Fibroblast of skin of right biceps (primary cell): ENCODE data around the gene MTA2.

Experiments used
- DNase-seq: peaks from one replicate; pipeline ENCODE4 v3.0.0-alpha.2; 2013

Gene MTA2

GRCh38 chr11:62545437-62546243, 56.0 kb downstream of the MTA2 start:
- DNase-seq: peak; percentile 99

GRCh38 chr11:62544581-62545436, 56.9 kb downstream of the MTA2 start:
- DNase-seq: peak; percentile 28

DNA sequence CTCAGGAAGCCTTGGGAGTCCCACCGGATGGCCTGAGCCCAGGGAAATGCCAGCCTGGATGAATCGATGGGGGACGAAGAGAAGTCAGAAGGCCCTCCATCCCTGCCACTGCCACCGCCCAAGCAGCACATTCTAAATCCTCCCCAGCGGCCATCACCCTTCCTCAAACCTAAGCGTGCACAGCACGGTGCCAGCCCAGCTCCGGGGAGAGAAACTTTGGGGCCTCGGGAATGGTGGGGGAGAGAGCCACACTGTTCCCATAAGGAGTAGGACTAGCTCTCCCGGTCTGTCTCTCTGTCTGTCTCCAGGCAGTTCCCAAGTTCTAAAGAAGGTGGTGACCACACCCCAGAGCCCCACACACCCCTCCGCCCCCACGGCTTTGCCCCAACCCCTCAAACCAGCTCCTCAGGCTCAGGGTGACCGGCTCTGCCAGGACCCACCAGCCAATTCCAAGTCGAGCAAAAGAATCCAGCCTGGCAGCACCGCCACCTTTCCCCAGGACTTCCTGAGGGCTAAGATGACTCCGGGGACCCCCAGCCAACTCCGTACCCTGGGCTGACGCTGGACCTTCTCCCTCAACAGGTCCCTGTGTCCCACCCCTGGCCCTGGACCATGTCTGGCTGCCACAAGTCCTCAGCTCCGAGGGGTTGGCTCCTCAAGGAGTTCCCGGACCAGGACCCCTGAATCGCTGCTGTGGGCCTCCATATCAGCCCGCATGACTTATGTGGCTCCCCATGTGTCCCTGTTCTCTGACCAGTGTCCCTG, 57.8 kb downstream of the MTA2 start:
- peak; percentile 11 for DNase-seq
